DLD1 (cell line): ENCODE data around the gene ZNF473.

Experiments
- in situ Hi-C: cut with HindIII; loops from 2 replicates; pipeline ENCODE4 v1.10.0; 2017; ENCODE audit warnings: low sequenced_read_pairs

The ZNF473 gene

GRCh38 chr19:50002386-50002960 lies 23.3 kb upstream of the ZNF473 start:
- in situ Hi-C loops = loop anchor here (5.0 kb wide), 1 partner anchor 40 kb away; no protein-coding TSS in a partner anchor

- in situ Hi-C loops = loop anchor here (5.0 kb wide), 1 partner anchor 39 kb away; no protein-coding TSS in a partner anchor
These were observed 22.5 kb upstream of the ZNF473 start for GRCh38 chr19:50003254-50003788.

- in situ Hi-C loops = loop anchor here (5.0 kb wide), 1 partner anchor 38 kb away; no protein-coding TSS in a partner anchor
These were observed 21.9 kb upstream of the ZNF473 start for GRCh38 chr19:50003810-50004419.

- in situ Hi-C loops = no loop called here
These were observed 20.4 kb upstream of the ZNF473 start for GRCh38 chr19:50005428-50005827.

GRCh38 chr19:50007170-50007569 lies 18.6 kb upstream of the ZNF473 start:
- in situ Hi-C loops = no loop called here

- in situ Hi-C loops = no loop called here
These were observed 17.9 kb upstream of the ZNF473 start for GRCh38 chr19:50007947-50008346.

- in situ Hi-C loops = no loop called here
These were observed 17.3 kb upstream of the ZNF473 start for GRCh38 chr19:50008532-50008931.

- in situ Hi-C loops = no loop called here
These were observed 9.5 kb upstream of the ZNF473 start for GRCh38 chr19:50016225-50016807.

GRCh38 chr19:50020481-50020880 lies 5.3 kb upstream of the ZNF473 start:
- in situ Hi-C loops = no loop called here

- in situ Hi-C loops = no loop called here
These were observed 3.0 kb upstream of the ZNF473 start for GRCh38 chr19:50022823-50023222.

- in situ Hi-C loops = no loop called here
These were observed 1.1 kb upstream of the ZNF473 start for GRCh38 chr19:50024719-50025021.

- in situ Hi-C loops = no loop called here
These were observed 597 bp upstream of the ZNF473 start, which contains the start of gene VRK3 for GRCh38 chr19:50025022-50025793. TSS of gene VRK3 (minus strand) at chr19:50025372. CDS start at chr19:50016162, 9,210 bp downstream.

- in situ Hi-C loops = no loop called here
These were observed 723 bp downstream of the ZNF473 start for GRCh38 chr19:50026550-50026906.

GRCh38 chr19:50030225-50030624 lies 4.4 kb downstream of the ZNF473 start:
- in situ Hi-C loops = no loop called here

- in situ Hi-C loops = no loop called here
These were observed 5.1 kb downstream of the ZNF473 start for GRCh38 chr19:50030937-50031336.

- in situ Hi-C loops = no loop called here
These were observed 11.1 kb downstream of the ZNF473 start for GRCh38 chr19:50036908-50037307.

GRCh38 chr19:50039968-50040367 lies 14.2 kb downstream of the ZNF473 start:
- in situ Hi-C loops = loop anchor here (5.0 kb wide), 1 partner anchor 38 kb away; no protein-coding TSS in a partner anchor

- in situ Hi-C loops = loop anchor here (5.0 kb wide), 1 partner anchor 39 kb away; no protein-coding TSS in a partner anchor
These were observed 15.2 kb downstream of the ZNF473 start for GRCh38 chr19:50040967-50041366.

GRCh38 chr19:50042363-50043024 lies 16.7 kb downstream of the ZNF473 start:
- in situ Hi-C loops = loop anchor here (5.0 kb wide), 1 partner anchor 40 kb away; no protein-coding TSS in a partner anchor

- in situ Hi-C loops = loop anchor here (5.0 kb wide), 1 partner anchor 42 kb away; no protein-coding TSS in a partner anchor
These were observed 18.2 kb downstream of the ZNF473 start for GRCh38 chr19:50043967-50044366.
